HG03060 (cell line): ENCODE results near the gene NCOR1.
"Not testable (repeated sequence)": the region's sequence is repeated elsewhere in the genome, so short reads cannot be mapped to it uniquely, and the experiment has no call there.

ENCODE experiments used
- ATAC-seq: cut with Tn5 transposase; IDR thresholded peaks from one replicate; pipeline ENCODE4 v1.9.1; 2021; ENCODE audit warnings: low read depth, moderate number of reproducible peaks; ENCODE audit not compliant: unreplicated experiment

The NCOR1 gene

GRCh38 chr17:16152326-16152725 lies 63.0 kb downstream of the NCOR1 start:
- not testable (repeated sequence) for ATAC-seq

- ATAC-seq, result no peak
Observed at GRCh38 chr17:16150251-16150856, 65.0 kb downstream of the NCOR1 start.

DNA sequence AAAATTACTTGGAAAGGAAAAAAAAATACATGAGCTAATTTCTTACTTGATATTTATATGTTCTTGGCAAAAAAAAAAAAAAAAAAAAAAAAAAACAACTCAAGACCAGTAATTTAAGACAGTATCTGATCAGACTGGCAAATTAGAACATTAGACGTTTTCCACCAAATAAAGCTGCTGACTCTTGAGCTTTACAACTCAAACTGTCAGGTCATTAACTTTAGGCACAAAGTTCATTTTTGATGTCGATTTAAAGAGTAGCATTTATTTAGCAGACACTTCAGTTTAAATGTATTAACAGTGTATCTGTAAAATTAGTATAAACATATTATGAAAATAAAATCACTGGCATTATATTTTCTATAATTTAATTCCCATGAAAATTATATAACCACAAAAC lies 66.7 kb downstream of the NCOR1 start:
- no peak for ATAC-seq

DNA sequence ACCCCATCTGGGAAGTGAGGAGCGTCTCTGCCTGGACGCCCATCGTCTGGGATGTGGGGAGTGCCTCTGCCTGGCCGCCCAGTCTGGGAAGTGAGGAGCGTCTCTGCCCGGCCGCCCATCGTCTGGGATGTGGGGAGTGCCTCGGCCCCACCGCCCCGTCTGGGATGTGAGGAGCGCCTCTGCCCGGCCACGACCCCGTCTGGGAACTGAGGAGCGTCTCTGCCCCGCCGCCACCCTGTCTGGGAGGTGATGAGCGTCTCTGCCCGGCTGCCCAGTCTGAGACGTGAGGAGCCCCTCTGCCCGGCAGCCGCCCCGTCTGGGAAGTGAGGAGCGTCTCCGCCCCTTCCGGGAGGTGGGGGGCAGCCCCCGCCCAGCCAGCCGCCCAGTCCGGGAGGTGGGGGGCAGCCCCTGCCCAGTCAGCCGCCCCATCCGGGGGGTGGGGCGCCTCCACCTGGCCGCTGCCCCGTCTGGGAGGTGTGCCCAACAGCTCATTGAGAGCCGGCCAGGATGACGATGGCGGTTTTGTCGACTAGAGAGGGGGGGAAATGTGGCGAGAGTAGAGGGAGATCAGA lies 69.9 kb downstream of the NCOR1 start:
- not testable (repeated sequence) for ATAC-seq

- ATAC-seq, result no peak
Observed at GRCh38 chr17:16141685-16142084, 73.6 kb downstream of the NCOR1 start.

DNA sequence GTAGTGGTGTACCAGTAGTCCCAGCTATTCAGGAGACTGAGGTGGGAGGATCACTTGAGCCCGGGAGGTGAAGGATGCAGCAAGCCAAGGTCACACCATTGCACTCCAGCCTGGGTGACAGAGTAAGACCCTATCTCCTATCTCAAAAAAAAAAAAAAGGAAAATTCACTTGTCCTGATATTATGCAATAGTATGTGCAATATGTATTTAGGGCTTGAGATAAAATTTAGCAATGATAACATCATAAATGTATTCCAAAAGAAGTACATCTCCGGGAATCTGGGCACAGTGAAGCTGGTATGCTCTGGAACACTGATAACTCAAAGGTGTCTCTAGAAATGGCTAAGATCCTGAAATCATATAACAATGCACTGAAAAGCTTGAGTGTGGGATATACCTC lies 74.5 kb downstream of the NCOR1 start:
- no peak for ATAC-seq

GRCh38 chr17:16135461-16135860 lies 79.9 kb downstream of the NCOR1 start:
- no peak for ATAC-seq

DNA sequence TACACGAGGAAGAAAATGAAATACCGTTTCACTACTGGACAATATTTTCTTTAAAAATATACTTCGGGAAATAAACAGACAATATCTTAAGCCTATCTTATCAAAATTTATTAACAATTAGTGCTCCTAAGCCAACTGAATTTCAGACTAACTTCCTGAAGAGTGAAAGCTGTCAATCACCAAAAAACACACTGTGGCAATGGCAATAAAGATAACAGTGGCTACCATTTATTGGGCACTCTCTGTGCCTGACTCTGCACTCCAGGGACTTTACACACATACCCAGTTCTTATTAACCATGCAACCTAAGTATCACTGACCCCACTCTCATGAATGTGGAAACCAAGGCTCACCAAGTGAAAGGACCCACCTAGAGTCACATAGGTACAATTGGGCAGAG lies 83.7 kb downstream of the NCOR1 start:
- no peak for ATAC-seq

DNA sequence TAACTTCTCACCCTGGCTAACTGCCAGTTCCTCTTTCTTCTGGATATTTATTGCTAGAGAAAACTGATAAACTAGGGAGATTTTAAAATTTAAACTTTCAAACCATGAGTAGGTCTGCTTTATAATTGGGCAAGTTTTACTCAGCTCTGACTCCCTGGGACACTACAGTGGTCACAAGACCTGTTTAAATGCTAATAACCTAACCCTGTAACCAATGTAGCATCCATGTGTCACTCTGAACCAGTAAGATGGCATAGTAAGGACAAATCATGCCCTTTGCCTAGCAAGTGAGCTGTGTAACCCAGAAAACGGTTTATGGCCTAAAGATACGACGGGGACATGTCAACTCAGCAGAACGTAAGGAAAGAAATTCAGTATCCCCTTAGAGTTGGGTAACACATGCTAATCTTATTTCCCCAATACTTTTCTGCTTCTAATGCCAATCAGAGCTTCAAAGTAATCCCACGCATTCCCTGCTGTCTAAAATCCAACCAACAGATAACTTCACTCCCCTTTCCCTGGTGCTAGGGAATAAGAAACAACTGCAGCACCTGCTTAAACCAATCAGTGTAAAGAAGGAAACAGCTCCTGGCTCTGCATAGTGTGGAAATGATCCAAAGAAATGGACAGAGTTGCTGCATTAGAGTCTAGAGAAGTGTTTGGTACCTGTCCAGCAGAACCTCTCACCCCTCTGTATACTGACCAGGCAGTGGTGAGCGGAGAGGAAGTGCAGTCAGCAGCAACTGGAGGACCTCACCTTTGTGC lies 85.7 kb downstream of the NCOR1 start:
- no peak for ATAC-seq

GRCh38 chr17:16123531-16123930 lies 91.8 kb downstream of the NCOR1 start:
- ATAC-seq, result no peak

- ATAC-seq, result no peak
Observed at GRCh38 chr17:16122697-16123434, 92.5 kb downstream of the NCOR1 start.

GRCh38 chr17:16121915-16122314 lies 93.4 kb downstream of the NCOR1 start:
- no peak for ATAC-seq

DNA sequence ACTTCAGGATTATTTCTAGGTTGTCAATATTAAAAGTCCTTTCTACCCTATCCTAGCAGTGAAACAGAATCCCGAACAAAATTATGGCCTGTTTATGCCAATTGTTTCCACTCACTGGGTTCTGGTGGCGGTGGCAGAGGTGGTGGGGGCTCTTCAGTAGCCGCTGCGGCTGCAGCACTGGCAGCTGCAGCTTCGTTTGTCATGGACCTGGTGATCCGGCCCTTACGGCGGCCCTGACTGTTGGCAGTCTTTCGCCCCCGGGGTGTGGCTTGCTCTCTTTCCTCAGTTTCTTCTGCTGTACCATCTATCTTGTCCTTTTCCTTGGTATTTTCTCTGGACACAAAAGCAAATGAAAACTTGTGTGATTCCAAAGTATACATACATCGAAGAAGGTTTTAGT lies 94.4 kb downstream of the NCOR1 start:
- ATAC-seq, result no peak

GRCh38 chr17:16117149-16117548 lies 98.2 kb downstream of the NCOR1 start:
- no peak for ATAC-seq

GRCh38 chr17:16115077-16115698 lies 100.1 kb downstream of the NCOR1 start:
- not testable (repeated sequence) for ATAC-seq

GRCh38 chr17:16108871-16109270 lies 106.5 kb downstream of the NCOR1 start:
- ATAC-seq, result no peak

DNA sequence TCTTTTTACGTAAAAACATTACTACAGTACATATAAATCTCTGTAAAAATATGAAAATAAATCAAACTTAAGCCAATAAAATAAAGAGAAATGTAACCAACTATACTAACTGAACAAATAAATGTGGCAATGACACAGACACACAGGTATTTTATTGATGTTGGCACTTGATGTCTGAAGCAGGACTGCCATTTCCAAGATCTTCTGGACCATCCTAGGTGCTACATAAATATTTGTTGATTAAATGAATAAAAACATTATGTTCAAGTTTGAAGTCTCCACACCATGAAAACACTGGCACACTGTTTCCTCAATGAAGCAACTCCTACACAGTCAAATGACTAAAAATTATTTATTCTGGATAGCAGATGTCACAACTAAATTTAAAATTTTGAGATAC lies 106.9 kb downstream of the NCOR1 start:
- ATAC-seq, result no peak

DNA sequence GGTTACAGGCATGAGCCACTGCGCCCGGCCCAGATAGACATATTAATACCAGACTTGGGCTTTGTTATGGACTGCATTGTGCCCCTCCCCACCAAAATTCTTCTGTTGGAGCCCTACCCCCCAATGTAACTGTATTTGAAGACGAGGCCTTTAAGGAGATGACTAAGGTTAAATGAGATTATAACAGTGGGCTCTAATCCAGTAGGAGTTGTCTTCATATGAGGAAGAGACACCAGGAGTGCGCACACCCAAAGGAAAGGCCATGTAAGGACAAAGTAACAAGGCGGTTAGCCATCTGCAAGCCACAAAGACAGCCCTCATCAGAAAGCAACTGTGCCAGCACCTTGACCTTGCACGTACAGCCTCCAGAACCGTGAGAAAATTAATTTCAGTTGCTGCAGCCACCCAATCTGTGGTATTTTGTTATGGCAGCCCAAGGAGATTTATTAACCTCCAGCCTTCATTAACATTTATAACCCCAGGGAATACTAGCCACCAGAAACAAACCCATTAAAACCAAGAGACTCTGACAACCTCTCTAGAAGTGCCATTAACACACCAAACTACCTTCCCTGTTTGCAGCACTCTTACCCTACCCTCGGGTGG lies 108.1 kb downstream of the NCOR1 start:
- no peak for ATAC-seq

GRCh38 chr17:16106161-16106891 lies 109.0 kb downstream of the NCOR1 start:
- no peak for ATAC-seq

GRCh38 chr17:16104189-16104588 lies 111.1 kb downstream of the NCOR1 start:
- ATAC-seq, result no peak
